ENCODE results near the gene PRG2.

PRG2 gene

DNA sequence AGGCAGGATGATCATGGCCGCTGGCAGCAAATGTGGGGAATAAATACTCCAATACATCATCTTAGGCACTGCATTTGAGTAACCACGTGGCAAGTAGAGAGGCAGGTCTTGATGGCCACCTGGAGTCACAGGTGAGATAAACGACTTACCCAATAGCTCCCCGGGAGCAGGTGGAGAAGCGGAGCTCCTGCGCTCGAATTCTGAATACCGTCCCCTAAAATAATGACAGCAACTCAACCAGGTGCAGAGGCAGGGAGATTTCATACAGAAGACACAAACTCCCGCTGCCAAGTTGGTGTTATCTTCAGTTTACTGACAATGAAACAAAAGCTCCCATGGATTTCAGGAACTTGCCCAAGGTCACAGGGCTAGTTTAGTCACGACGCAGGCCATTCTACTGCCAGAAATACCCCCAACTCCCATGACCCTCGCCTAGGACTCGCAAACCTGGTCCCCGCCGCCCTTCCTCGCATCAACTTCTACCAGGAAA lies 36.0 kb upstream of the PRG2 start:
- no peak for DNase-seq (ENCODE audit: low spot score in 2 of 2)
- Histone ChIP-seq H3K4me1 (peaks cover 10% of the 10 kb centered on the region), H3K27me3 (ENCODE audit: low read depth) (no peaks in the 10 kb centered on the region), H3K9me3 (no peaks in the 10 kb centered on the region), H3K4me3 (peak overlapping the region; percentile 26), H3K36me3 (replicated peaks) (no peaks in the 10 kb centered on the region; the same call in 1 of the 2 replicates)
- in situ Hi-C loops (cut with MboI; ENCODE audit: low sequenced_read_pairs) = no loop called here

DNA sequence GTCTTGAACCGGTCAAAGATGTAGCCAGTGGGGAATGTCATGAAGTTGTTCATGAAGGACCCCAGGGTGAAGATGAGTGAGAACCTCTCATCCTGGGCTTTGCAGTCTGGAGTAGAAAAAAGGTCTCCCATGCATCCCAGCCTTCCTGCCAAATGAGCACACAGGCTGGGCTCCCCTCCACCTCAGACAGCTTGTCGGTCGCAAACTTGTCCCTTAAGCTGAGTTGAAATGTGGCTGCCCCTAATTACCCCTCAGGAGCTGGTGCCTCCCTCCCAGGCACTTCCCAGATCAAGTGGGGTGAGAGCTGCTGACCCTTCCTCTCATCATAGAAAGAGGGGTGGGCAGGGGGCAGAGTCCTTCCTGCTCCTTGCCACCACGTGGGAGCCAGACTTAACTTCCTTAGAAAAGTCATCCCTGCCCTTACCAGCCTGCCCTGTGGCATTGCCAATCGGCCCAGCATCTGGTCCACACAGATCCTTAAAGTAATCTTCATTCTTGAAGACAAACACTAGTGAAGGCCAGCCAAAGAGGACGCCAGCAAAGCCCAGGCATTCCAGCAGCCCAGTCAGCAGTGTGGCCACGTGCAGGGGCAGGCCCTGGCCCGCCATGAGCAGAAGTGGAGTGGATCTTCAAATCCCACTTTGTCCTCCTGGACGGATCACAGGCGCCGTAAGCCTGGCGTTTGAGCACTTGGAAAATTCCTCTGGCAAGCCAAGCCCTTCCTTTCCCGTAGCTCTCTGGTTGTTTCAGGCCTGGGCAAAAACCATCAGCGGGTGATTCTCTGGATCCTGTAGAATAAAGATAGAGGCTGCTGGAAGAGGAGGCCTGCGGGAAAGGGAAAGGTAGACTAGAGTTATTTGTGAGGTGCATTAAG lies 35.4 kb upstream of the PRG2 start:
- in situ Hi-C loops (cut with MboI; ENCODE audit: low sequenced_read_pairs) = no loop called here
- H3K4me3 ChIP-seq = no peak overlapping the region; the same call in 1 of the 2 replicates

DNA sequence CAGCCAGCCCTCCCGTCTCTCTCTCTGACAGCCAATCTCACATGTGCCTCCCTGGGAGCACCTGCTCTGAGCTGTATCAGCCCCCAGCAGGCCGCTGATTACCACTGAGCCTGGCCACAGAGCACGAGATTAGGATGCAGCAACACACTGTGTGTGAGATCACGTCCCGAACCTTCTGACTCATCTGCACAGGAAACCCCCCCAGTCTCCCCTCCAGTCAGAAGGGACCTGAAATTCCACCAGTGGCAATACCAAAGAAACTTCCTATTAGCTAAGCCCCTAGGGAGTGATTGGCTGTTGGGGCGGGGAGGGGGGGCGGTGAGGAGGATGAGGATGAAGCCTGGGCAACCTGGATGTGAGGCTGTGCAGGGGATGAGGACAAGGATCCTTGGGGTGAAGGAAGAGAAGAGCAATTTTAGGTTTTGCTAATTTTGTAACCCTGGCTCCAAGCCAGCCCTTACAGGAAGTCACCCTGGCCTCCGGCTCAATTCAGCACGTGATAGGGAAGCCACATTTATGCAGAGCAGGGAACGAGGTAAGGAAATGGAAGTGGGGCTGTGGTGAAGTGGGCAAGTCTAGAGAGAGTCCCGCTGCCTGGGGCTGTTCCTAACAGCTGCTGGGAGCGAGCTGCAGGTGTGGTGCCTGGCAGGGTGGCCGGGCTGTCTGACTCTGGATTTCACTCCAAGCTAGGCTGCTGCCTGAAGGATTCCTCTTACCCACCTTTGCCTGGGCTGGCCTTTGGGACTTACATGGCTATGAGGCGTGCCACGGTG lies 34.5 kb upstream of the PRG2 start:
- H3K9me3 ChIP-seq = no peaks in the 10 kb centered on the region
- H3K4me3 ChIP-seq = no peak overlapping the region
- H3K27me3 ChIP-seq (ENCODE audit: low read depth) = no peaks in the 10 kb centered on the region
- in situ Hi-C loops (cut with MboI; ENCODE audit: low sequenced_read_pairs) = no loop called here
- peaks cover 5% of the 10 kb centered on the region for H3K36me3 ChIP-seq (replicated peaks)
- DNase-seq (ENCODE audit: low spot score in 2 of 2) = no peak
- peaks cover 10% of the 10 kb centered on the region for H3K4me1 ChIP-seq

More for the DNA sequence above, 35.4 kb upstream of the PRG2 start:
- H3K27me3 ChIP-seq (ENCODE audit: low read depth) = no peaks in the 10 kb centered on the region
- no peaks in the 10 kb centered on the region for H3K9me3 ChIP-seq
- H3K4me1 ChIP-seq = peaks cover 10% of the 10 kb centered on the region
- no peak for DNase-seq (ENCODE audit: low spot score in 2 of 2)
- H3K36me3 ChIP-seq (replicated peaks) = no peaks in the 10 kb centered on the region; the same call in 1 of the 2 replicates

DNA sequence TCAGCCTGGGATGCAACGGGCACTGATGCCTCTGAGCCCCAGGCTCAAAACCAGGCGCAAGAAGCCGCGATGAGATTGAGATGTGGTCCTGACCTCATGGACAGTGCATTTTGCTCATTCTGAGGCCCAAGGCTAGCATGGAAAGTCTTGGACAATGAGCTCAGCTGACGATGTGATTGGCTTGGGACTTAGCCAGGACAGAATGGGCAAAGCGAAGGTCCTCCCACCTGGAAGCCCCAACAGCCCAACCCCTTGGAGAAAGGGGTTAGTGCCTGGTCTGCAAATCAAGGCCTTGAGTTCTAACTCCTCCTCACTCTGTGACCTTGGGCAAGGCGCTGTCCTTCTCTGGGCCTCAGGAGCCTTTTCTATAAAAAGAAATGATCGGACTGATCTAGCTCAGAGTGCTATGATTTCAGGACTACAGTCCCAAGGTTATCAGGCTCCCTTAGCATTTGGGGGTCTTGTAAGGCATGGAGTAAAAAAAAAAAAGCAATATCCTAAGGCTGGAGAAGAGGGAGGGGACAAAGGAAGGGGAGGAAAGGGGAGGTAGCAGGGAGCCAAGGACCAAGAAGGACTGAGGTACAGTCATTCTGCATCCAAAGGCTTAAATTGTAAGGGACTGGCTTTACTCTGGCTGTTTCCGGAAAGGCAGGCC lies 33.8 kb upstream of the PRG2 start:
- H3K36me3 ChIP-seq (replicated peaks) = peaks cover 5% of the 10 kb centered on the region
- no peaks in the 10 kb centered on the region for H3K9me3 ChIP-seq
- in situ Hi-C loops (cut with MboI; ENCODE audit: low sequenced_read_pairs) = no loop called here
- peaks cover 10% of the 10 kb centered on the region for H3K4me1 ChIP-seq
- no peak for DNase-seq (ENCODE audit: low spot score in 2 of 2)
- no peak overlapping the region for H3K4me3 ChIP-seq
- no peaks in the 10 kb centered on the region for H3K27me3 ChIP-seq (ENCODE audit: low read depth)

DNA sequence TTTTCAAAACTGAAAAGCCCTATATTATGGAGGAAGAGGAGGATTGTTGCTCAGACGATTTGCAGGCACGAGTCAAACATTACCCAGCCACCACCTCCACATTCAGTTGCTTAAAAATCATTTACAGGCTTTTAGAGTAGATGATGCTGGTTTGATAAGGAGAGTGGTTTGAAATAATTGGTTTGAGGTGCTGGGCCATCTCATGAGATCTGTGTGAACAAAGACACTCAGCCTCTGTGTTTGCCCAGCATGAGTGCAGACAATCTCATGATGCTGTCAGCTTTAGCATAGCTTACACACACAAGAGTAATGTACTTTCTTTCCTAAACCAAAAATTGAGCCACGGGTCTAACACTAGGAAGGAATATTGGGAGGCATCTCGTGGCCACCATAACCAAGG lies 32.2 kb upstream of the PRG2 start:
- peaks cover 5% of the 10 kb centered on the region for H3K36me3 ChIP-seq (replicated peaks)
- in situ Hi-C loops (cut with MboI; ENCODE audit: low sequenced_read_pairs) = no loop called here

DNA sequence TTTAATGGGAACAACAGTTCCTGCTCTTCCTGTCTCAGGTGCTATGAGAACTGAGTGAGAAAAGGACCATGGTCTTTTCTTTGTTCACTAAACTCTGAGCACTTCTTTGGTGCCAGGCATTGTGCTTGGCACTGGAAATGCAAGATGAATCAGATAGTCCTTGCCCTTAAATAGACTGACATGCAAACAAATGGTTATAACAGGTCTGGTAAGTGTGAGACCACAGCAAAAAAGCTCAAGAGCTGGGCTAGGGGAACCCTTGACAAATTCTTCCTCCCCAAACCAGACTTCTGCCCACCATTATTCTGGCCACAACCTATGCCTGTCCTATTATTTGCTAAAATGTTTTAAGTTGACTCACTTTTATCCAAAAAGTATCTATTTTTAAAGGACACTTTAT lies 31.4 kb upstream of the PRG2 start:
- H3K4me3 ChIP-seq = no peak overlapping the region
- H3K4me1 ChIP-seq = peaks cover 9% of the 10 kb centered on the region
- in situ Hi-C loops (cut with MboI; ENCODE audit: low sequenced_read_pairs) = no loop called here
- no peak for DNase-seq (ENCODE audit: low spot score in 2 of 2)
- H3K27me3 ChIP-seq (ENCODE audit: low read depth) = no peaks in the 10 kb centered on the region
- H3K9me3 ChIP-seq = no peaks in the 10 kb centered on the region
- peaks cover 13% of the 10 kb centered on the region for H3K36me3 ChIP-seq (replicated peaks)

More for the DNA sequence above, 32.2 kb upstream of the PRG2 start:
- Histone ChIP-seq H3K27me3 (ENCODE audit: low read depth) (no peaks in the 10 kb centered on the region), H3K9me3 (no peaks in the 10 kb centered on the region), H3K4me3 (no peak overlapping the region), H3K4me1 (peaks cover 10% of the 10 kb centered on the region)
- DNase-seq (ENCODE audit: low spot score in 2 of 2) = no peak

DNA sequence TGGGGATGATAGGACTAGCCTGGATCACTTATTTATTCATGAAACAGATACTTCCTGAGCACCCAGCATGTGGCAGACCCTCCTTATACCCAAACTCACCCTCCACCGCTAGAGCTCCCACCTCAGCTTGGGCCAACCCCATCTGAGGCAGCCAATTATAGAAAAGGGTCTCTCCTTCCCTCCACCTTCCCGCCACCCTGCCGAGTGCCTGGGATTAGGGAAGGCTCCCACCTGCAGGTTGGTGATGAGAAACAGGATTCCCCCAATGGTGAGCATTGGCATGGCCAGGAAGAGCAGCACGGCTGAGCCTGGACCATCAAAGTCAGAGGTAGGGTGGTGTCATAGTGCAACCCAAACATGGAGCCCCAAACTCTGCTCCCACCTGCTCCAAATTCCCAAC lies 30.6 kb upstream of the PRG2 start:
- no peaks in the 10 kb centered on the region for H3K9me3 ChIP-seq
- in situ Hi-C loops (cut with MboI; ENCODE audit: low sequenced_read_pairs) = no loop called here
- H3K4me3 ChIP-seq = no peak overlapping the region
- H3K27me3 ChIP-seq (ENCODE audit: low read depth) = no peaks in the 10 kb centered on the region
- peaks cover 2% of the 10 kb centered on the region for H3K4me1 ChIP-seq
- DNase-seq (ENCODE audit: low spot score in 2 of 2) = no peak
- H3K36me3 ChIP-seq (replicated peaks) = peaks cover 19% of the 10 kb centered on the region

DNA sequence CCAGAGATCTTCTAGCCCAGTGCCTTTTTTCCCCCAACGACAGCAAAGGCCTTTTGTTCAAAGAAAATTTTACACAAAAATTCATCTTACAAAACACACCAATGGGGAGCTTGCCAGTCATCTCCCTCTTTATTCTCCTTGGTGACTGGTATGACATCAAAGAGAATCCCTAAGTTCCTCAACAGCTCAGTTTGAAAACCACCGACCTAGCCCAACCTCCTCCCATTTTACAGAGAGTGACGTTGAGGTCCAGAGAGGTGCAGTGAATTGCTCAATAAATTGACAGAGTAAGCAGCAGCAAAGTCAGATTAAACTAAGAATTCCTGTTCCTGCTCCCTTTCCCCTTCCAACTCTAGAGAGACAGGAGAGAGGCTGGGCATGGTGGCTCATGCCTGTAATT lies 28.7 kb upstream of the PRG2 start:
- Histone ChIP-seq H3K4me1 (no peaks in the 10 kb centered on the region), H3K27me3 (ENCODE audit: low read depth) (no peaks in the 10 kb centered on the region), H3K36me3 (replicated peaks) (peaks cover 19% of the 10 kb centered on the region), H3K4me3 (no peak overlapping the region), H3K9me3 (no peaks in the 10 kb centered on the region)
- DNase-seq (ENCODE audit: low spot score in 2 of 2) = no peak
- in situ Hi-C loops (cut with MboI; ENCODE audit: low sequenced_read_pairs) = no loop called here

DNA sequence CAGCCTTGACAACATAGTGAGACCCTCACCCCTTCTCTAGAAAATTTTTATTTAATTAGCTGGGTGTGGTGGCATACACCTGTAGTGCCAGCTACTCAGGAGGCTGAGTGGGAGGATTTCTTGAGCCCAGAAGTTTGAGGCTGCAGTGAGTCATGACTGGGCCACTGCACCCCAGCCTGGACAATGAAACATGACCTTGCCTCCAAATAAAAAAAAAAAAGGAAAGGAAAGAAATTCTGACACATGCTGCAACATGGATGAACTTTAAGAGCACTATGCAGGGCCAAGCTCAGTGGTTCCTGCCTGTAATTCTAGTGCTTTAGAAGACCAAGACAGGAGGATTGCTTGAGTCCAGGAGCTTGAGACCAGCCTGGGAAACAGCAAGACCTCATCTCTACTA lies 27.7 kb upstream of the PRG2 start:
- Histone ChIP-seq H3K4me3 (no peak overlapping the region), H3K9me3 (no peaks in the 10 kb centered on the region), H3K27me3 (ENCODE audit: low read depth) (no peaks in the 10 kb centered on the region), H3K36me3 (replicated peaks) (peaks cover 19% of the 10 kb centered on the region), H3K4me1 (no peaks in the 10 kb centered on the region)
- DNase-seq (ENCODE audit: low spot score in 2 of 2) = no peak
- in situ Hi-C loops (cut with MboI; ENCODE audit: low sequenced_read_pairs) = no loop called here

DNA sequence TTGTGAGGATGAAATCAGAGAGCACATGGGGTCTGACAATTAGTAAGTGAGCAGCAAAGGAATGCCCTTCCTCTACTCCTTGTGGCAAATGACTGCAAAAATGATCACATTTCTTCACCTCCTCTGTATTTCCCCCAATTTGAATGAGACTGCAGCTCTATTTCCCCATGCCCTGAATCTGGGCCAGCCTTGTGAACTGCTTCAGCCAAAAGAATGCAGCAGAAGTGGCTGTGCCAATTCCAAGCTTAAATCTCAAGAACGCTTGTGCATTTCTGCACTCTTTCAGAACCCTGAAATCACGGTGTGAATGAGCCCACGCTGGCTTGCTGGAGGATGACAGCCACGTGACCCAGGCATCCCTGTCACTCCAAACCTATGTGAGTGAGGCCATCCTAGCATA lies 26.6 kb upstream of the PRG2 start:
- Histone ChIP-seq H3K36me3 (replicated peaks) (peaks cover 21% of the 10 kb centered on the region), H3K4me3 (no peak overlapping the region), H3K4me1 (no peaks in the 10 kb centered on the region), H3K9me3 (no peaks in the 10 kb centered on the region), H3K27me3 (ENCODE audit: low read depth) (no peaks in the 10 kb centered on the region)
- DNase-seq (ENCODE audit: low spot score in 2 of 2) = no peak
- in situ Hi-C loops (cut with MboI; ENCODE audit: low sequenced_read_pairs) = no loop called here

DNA sequence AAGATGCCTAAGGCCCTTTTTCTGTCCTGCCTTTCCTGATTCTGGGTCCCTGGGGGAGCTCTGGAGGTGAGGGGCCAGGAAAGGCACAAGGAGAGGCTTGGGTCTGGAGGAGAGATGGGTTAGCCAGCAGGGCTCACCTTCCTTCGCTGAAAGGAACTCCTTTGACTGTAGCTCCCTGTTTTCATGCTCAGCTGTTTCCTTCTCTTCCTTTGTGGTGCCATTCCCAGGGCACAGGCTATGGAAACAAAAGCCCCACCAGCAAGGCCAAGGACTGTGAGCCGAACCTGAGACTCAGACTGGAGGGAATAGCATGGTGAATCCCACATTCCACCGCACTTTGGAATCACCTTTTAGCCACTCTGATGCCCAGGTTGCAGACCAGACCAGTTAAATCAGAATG lies 26.0 kb upstream of the PRG2 start:
- no peak for DNase-seq (ENCODE audit: low spot score in 2 of 2)
- no peaks in the 10 kb centered on the region for H3K4me1 ChIP-seq
- in situ Hi-C loops (cut with MboI; ENCODE audit: low sequenced_read_pairs) = no loop called here
- no peaks in the 10 kb centered on the region for H3K9me3 ChIP-seq
- no peak overlapping the region for H3K4me3 ChIP-seq
- peaks cover 23% of the 10 kb centered on the region for H3K36me3 ChIP-seq (replicated peaks)
- no peaks in the 10 kb centered on the region for H3K27me3 ChIP-seq (ENCODE audit: low read depth)

DNA sequence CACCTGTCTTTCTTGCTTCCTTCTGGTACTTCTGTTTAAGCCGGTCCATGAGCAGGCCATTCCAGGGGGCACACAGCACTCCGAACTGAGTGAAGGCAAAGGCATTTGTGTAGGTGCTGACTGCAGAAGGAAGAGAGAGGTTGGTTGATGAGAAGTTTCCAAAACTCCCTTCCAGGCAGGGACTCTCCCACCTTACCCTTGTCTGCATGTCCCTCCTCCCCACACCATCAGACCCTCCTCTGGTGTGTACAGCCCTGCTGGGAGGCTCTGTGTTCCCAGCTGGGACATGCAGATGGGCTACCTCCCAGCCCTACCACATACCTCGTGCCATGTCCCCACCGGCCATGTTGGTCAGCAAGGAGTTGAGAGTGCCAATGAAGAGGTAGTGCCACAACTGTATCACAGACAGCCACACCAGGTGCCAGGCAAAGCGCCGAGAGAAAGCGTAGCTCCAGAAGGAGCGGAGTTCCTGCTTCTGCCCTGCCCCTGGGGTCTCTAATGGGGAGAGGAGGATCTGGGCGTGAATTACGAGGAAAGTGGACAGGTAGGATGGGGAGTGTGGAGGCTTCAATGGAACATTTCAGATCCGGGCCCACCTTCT lies 24.3 kb upstream of the PRG2 start:
- Histone ChIP-seq H3K9me3 (no peaks in the 10 kb centered on the region), H3K4me3 (no peak overlapping the region), H3K36me3 (replicated peaks) (peaks cover 24% of the 10 kb centered on the region), H3K4me1 (no peaks in the 10 kb centered on the region), H3K27me3 (ENCODE audit: low read depth) (no peaks in the 10 kb centered on the region)
- in situ Hi-C loops (cut with MboI; ENCODE audit: low sequenced_read_pairs) = no loop called here
- DNase-seq (ENCODE audit: low spot score in 2 of 2) = no peak

DNA sequence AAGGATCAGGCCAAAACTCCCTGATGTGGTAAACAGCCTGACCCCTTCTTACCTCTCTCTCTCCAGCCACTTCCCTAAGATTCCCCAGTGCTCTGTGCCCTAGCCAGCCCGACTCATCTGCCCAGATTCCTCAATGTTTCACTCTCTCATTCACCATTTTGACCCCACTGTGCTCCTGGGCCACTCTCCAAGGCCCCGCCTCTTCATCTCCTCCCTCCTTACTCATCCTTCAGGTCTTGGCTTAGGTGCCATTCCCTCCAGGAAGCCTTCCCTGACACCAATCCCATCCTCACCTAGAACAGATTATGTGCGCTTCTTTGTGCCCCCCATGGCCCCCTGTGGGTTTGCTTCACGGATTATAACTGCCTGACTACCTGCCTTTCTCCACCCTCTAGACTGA lies 23.2 kb upstream of the PRG2 start:
- Histone ChIP-seq H3K27me3 (ENCODE audit: low read depth) (no peaks in the 10 kb centered on the region), H3K36me3 (replicated peaks) (peaks cover 24% of the 10 kb centered on the region), H3K9me3 (no peaks in the 10 kb centered on the region), H3K4me3 (no peak overlapping the region), H3K4me1 (no peaks in the 10 kb centered on the region)
- no peak for DNase-seq (ENCODE audit: low spot score in 2 of 2)
- in situ Hi-C loops (cut with MboI; ENCODE audit: low sequenced_read_pairs) = no loop called here
